HG03095 (cell line): Measurements from ENCODE around the gene CHD6.

ENCODE experiments used
- ATAC-seq: cut with Tn5 transposase; IDR thresholded peaks from one replicate; pipeline ENCODE4 v1.9.1; 2021; ENCODE audit warnings: moderate library complexity; ENCODE audit not compliant: unreplicated experiment

CHD6 gene

GRCh38 chr20:41468994-41469600 is 149.1 kb downstream of the CHD6 start:
- ATAC-seq = no peak

GRCh38 chr20:41467690-41468089 is 150.5 kb downstream of the CHD6 start:
- no peak for ATAC-seq

- ATAC-seq = no peak
Observed at GRCh38 chr20:41467220-41467619, 151.0 kb downstream of the CHD6 start.

GRCh38 chr20:41463567-41463966 is 154.6 kb downstream of the CHD6 start:
- no peak for ATAC-seq

- peak; percentile 75 for ATAC-seq
Observed at GRCh38 chr20:41462372-41463161, 155.6 kb downstream of the CHD6 start.

- no peak for ATAC-seq
Observed at GRCh38 chr20:41458761-41459160, 159.4 kb downstream of the CHD6 start.

- no peak for ATAC-seq
Observed at GRCh38 chr20:41457173-41457857, 160.9 kb downstream of the CHD6 start.

GRCh38 chr20:41456351-41456750 is 161.8 kb downstream of the CHD6 start:
- no peak for ATAC-seq

- no peak for ATAC-seq
Observed at GRCh38 chr20:41454250-41454649, 163.9 kb downstream of the CHD6 start.

GRCh38 chr20:41453010-41453950 is 164.9 kb downstream of the CHD6 start:
- ATAC-seq = no peak

- no peak for ATAC-seq
Observed at GRCh38 chr20:41452226-41452625, 166.0 kb downstream of the CHD6 start.

- no peak for ATAC-seq
Observed at GRCh38 chr20:41447006-41447405, 171.2 kb downstream of the CHD6 start.

- no peak for ATAC-seq
Observed at GRCh38 chr20:41446456-41446855, 171.7 kb downstream of the CHD6 start.

- no peak for ATAC-seq
Observed at GRCh38 chr20:41444821-41445220, 173.4 kb downstream of the CHD6 start.

GRCh38 chr20:41443691-41444090 is 174.5 kb downstream of the CHD6 start:
- ATAC-seq = no peak

- no peak for ATAC-seq
Observed at GRCh38 chr20:41440882-41441281, 177.3 kb downstream of the CHD6 start.

- ATAC-seq = no peak
Observed at GRCh38 chr20:41437836-41438235, 180.3 kb downstream of the CHD6 start.

- no peak for ATAC-seq
Observed at GRCh38 chr20:41436679-41437078, 181.5 kb downstream of the CHD6 start.

GRCh38 chr20:41433203-41433602 is 185.0 kb downstream of the CHD6 start:
- no peak for ATAC-seq

- no peak for ATAC-seq
Observed at GRCh38 chr20:41432746-41433145, 185.4 kb downstream of the CHD6 start.

GRCh38 chr20:41428285-41428684 is 189.9 kb downstream of the CHD6 start:
- ATAC-seq = no peak
